GM19193 (cell line): ENCODE results near the gene TSPAN18.

ENCODE experiments used
- POLR2A ChIP-seq: IDR thresholded peaks from 4 replicates; pipeline ENCODE4 v1.6.1; 2011; ENCODE audit not compliant: insufficient read depth, insufficient read length; ENCODE audit errors: extremely low read depth

TSPAN18 gene

DNA sequence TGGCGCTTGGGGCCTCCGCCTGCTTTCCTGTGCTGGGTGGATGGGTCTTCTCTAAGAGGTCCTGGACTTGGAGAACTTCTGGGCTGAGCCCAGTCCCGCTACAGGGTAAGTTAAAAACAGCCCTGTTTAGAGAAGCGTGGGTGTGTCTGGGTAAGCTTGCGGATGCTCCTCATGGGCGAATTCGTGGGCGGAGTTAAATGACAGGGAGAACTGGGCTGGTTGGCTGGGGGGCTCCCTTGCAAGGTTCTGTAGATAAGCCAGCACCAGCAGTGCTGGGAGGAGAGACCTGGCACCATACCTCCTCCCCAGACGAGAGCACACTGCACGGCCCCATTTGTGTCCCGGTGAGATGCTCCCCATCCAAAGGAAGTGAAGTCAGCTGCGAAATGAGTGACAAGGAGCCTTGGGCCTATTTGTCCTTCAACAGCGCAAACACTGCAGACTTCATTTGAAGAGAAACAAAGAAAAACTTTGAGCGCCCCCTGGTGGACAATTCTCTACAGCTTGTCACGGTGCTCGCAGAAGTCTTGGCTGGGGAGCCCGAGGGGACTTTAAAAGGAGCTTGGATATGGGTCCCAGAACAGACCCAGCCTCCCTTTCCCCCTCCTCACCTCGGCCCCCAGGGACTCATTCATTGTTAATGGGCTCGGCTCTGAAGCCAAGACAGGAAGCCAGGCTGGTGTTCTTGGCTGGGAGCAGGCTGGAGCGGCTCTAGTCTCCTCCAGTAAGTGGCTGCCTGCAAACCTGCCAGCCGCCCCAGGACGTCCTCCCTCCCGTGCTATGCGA is 184.5 kb downstream of the TSPAN18 start:
- no peak for TF ChIP-seq POLR2A

DNA sequence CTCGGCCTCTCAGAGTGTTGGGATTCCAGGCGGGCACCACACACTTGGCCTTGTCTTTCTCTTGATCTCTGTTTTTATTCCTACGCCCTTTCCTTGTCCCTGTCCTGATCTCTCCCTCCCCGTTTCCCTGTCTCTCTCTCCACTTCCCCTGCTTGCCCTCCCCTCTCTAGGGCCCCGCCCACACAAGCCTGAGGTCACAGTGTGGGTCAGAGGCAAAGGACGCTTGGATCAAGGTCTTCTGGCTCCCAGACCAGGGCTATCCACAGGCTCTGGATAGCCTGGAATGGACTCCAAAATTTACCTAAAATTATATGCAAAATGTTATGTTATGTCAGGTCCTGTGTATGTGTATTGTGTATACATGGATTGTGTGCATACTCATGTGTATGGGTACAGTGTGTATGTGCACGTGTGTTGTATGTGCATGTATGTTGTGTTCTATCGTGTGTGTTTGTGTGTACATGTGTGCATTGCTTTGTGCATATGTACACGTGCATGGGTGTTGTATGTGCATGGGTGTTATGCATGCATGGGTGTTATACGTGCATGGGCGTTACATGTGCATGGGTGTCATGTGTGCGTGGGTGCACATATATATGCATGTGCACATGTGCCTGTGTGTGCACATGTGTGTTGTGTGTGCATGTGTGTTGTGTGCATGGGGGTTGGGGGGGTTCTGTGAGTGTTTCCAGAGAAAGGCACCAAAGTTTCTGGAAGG is 185.7 kb downstream of the TSPAN18 start:
- no peak for TF ChIP-seq POLR2A

- TF ChIP-seq POLR2A = no peak
Observed at GRCh38 chr11:44913502-44913901, 186.7 kb downstream of the TSPAN18 start.

DNA sequence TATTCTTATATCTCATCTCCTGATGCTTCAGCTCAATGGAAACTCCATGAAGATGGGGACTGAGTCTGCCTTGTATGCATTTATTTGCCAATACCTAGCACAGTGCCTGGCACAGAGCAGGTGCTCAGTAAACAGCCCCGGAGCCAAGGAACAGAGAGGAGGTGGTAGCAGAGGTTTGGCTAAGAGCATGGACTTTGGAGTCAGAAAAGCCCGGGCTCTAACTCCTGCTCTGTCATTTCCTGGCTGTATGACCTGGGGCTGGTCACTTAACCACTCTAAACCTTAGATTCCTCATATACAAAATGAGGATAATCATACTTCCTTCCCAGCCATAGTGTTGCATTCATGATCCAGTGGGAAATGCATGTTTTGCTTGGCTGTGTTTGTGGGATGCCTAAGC is 187.3 kb downstream of the TSPAN18 start:
- TF ChIP-seq POLR2A = no peak

DNA sequence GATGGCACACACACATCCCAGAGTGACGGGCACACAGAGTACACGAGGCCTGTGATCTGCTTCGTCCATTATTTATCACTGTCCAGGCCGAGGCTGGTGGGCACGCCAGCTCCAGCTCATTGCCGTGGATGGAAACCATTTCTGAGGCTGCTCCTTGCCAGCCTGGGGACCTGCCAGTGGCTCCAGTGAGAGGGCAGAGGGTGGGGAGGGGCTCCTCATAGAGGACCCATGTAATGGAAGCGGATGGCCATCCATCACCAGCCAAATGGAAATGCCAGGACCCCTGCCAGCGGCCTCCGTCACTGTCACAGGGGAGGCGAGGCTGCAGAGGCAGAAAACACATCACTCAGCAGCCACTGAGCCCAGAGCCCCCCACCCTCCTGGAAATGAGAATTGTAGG is 188.2 kb downstream of the TSPAN18 start:
- TF ChIP-seq POLR2A = no peak

GRCh38 chr11:44915621-44916020 is 188.9 kb downstream of the TSPAN18 start:
- no peak for TF ChIP-seq POLR2A

DNA sequence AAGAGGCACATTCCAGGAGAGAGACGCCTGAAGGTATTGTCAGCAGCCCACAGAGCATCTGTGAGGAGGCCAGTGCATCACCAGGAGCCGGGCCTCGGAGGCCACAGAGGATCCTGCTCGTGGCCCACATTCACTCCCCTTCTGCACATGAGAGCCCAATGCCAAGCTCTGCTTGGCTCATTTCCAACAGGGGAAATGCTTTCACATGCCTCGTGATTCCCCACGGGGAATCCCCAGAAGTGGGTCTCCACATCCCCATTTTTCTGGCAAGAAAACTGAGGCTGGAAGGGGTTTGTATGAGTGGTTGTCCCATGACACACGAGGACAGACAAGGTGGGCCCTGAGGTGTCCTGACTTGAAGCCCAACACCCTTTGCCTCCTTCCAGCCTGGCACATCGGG is 189.6 kb downstream of the TSPAN18 start:
- no peak for TF ChIP-seq POLR2A

GRCh38 chr11:44916801-44917385 is 190.1 kb downstream of the TSPAN18 start:
- TF ChIP-seq POLR2A = no peak

DNA sequence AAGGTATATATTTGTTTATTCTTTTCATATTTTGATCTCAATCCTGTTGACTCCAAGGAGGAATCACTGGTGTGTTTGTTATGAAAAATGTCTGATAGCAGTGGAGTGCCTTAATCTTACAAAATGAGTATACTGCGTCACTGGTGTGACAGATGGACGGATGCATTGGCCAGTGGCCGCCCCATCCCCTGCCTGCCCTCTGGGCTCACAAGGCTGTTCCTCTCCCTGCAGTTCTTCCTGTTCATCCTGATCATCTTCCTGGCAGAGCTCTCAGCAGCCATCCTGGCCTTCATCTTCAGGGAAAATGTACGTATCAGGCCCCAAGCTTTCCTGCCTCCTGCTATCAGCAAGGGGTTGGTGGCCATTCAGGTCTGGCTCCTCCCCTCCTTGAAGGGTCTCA is 191.0 kb downstream of the TSPAN18 start:
- no peak for TF ChIP-seq POLR2A

DNA sequence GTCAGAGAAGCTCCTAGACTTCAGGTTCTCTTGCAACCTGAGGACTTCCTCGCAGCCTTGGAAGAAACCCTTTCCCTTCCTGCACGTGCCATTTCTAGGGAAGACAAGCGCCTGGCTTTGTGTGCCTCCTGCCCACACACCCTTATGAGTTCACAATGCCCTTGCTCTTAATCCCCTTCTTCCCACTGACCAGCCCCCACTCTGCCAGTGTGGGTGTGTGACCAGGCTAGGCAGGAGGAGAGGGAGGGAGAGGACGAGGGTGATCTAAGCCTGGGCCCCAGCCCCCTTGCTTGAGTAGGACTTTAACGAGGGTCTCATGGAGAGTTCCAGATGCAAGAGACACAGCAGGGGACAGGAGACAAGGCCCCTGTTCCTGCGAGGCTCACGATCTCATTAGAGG is 193.7 kb downstream of the TSPAN18 start:
- no peak for TF ChIP-seq POLR2A

DNA sequence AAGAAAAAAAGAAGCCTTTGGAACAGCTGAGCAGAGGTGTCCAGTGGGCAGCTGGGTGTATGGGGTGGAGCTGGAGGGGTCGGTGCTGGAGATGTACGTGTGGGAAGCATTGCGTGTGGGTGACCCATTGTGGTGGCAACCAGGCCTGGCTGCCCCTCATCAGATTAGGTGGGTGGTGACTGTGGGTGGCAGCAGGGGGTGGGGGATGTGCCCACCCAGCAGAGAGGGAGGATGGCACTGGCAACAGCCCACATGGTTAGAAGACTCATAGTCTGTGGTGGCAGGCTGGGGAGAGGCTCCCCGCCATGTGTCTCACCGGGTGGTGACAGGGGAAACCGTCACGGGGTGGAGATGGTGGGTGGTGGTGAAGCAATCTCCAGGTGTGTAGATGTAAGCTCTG is 196.4 kb downstream of the TSPAN18 start:
- no peak for TF ChIP-seq POLR2A

- TF ChIP-seq POLR2A = no peak
Observed at GRCh38 chr11:44923806-44924205, 197.0 kb downstream of the TSPAN18 start.

- no peak for TF ChIP-seq POLR2A
Observed at GRCh38 chr11:44926036-44926435, 199.3 kb downstream of the TSPAN18 start.

DNA sequence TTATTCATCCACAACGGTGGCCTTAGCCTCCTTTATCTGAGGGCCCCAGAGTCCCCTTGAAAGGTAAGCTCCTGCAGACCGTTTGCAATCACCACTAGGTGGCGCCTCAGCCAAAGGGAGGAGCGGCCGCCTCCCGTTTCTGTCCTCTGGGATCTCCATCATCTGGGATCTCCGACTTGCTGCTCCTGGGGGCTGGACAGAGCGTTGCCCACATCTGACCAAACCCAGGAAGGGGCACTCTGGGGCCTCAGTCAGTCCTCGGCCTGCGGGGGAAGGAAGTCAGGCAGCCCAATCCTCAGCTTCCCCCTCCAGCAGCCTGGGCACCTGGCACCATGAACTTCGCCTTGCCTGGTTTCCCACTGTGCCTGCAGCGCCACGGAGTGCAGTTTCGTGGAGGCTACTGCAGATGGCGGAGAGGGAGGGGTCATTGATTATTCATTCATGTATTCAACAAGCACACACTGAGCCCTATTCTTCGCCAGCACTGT is 200.5 kb downstream of the TSPAN18 start:
- no peak for TF ChIP-seq POLR2A

DNA sequence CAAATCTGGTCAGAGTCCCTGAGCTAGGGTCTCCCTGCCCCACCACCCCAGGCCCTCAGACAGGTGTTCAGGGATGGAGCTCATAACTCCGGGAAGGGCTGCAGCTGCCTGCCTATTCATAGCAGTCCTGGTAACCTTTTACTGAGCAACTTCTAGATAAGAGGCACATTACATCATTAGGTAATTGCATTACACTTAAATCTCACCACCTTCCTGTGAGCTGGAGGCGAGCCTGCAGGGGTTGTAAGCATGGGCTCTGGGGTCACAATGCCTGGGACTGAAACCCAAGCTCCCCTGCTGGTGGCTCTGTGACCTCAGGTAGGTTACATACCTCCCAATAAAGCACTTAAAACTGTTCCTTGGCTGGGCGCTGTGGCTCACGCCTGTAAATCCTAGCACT is 201.4 kb downstream of the TSPAN18 start:
- TF ChIP-seq POLR2A = no peak

- TF ChIP-seq POLR2A = no peak
Observed at GRCh38 chr11:44928816-44929215, 202.1 kb downstream of the TSPAN18 start.

- no peak for TF ChIP-seq POLR2A
Observed at GRCh38 chr11:44930588-44931302, 204.0 kb downstream of the TSPAN18 start.
